Measurements from ENCODE around the gene PLEKHG4.

The PLEKHG4 gene, protein sequence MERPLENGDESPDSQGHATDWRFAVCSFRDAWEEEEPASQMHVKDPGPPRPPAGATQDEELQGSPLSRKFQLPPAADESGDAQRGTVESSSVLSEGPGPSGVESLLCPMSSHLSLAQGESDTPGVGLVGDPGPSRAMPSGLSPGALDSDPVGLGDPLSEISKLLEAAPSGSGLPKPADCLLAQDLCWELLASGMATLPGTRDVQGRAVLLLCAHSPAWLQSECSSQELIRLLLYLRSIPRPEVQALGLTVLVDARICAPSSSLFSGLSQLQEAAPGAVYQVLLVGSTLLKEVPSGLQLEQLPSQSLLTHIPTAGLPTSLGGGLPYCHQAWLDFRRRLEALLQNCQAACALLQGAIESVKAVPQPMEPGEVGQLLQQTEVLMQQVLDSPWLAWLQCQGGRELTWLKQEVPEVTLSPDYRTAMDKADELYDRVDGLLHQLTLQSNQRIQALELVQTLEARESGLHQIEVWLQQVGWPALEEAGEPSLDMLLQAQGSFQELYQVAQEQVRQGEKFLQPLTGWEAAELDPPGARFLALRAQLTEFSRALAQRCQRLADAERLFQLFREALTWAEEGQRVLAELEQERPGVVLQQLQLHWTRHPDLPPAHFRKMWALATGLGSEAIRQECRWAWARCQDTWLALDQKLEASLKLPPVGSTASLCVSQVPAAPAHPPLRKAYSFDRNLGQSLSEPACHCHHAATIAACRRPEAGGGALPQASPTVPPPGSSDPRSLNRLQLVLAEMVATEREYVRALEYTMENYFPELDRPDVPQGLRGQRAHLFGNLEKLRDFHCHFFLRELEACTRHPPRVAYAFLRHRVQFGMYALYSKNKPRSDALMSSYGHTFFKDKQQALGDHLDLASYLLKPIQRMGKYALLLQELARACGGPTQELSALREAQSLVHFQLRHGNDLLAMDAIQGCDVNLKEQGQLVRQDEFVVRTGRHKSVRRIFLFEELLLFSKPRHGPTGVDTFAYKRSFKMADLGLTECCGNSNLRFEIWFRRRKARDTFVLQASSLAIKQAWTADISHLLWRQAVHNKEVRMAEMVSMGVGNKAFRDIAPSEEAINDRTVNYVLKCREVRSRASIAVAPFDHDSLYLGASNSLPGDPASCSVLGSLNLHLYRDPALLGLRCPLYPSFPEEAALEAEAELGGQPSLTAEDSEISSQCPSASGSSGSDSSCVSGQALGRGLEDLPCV

DNA sequence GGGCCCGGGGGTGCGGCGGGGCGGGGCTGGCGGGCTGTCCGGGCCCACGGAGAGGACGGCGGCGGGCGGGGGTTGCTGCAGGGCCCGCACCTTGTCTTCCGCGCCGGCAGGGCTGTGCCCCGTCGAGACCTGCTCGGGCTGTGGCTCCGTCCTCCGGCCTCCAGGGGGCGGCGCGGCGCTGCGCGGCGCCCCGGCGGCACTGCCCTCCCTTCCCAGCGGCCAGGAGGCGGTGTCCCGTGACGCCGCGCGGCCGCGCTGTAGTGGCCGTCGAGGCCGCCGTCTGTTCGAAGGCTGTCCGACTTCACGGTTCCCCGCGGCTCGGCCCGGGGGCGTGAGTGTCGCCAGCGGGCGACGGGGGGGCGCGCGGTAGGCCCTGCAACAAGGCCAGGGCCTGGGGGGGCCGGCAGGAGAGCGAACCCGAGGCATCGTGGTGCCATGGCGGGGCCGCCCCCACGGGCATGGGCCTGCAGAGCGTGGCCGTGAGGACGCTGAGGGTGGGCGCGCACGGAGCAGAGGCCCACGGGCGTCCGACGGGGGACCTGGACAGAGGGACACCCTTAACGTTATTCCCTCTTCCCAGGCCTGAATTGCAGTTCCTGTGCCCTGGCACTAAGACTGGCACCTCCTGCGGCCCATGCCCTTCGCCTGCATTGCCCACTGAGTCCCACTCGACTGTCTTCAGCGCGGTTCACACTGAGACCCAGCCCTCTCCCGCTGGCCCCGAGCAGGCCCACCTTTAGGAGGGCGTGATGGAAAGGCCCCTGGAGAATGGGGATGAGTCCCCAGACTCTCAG, at the start of gene PLEKHG4:
TSS of gene PLEKHG4 (plus strand) at position 237 of the 794 bp plus-strand sequence. CDS start at position 750, 513 bp downstream.
- peak; percentile 58 for TF ChIP-seq CTCF (IDR thresholded peaks at IDR 0.05; ENCODE audit: insufficient read depth, missing control alignments)
- FAIRE-seq = no peak
- DNase-seq (ENCODE audit: insufficient read length, low spot score) = peak; percentile 87

- TF ChIP-seq CTCF (IDR thresholded peaks at IDR 0.05; ENCODE audit: insufficient read depth, missing control alignments) = no peak
- DNase-seq (ENCODE audit: insufficient read length, low spot score) (no peak), FAIRE-seq (no peak)
Observed at GRCh38 chr16:67229906-67230808, 49.2 kb upstream of the PLEKHG4 start.

- no peak for TF ChIP-seq CTCF (IDR thresholded peaks at IDR 0.05; ENCODE audit: insufficient read depth, missing control alignments)
- FAIRE-seq = no peak
- no peak for DNase-seq (ENCODE audit: insufficient read length, low spot score)
Observed at GRCh38 chr16:67230809-67231660, 48.3 kb upstream of the PLEKHG4 start.

DNA sequence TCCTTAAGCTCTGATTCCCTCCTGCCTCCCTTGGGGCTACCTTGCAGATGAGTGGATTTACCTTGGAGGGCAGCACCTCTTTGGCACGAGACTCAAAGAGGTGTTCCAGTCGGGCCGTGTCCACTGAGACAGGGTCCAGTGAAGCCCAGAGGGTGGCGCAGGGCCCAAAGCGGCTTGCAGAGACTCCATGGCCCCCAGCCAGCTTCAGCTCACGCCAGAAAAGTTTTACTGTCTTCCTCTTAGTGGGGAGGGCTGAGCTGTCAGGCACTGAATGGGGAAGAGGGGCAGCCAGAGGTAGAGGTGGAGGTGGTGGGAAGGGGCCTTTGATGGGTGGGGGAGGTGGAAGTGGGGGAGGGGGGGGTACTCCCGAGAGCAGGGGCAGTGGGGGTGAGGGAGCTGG, 45.7 kb upstream of the PLEKHG4 start:
- FAIRE-seq (no peak), DNase-seq (ENCODE audit: insufficient read length, low spot score) (no peak)
- TF ChIP-seq CTCF (IDR thresholded peaks at IDR 0.05; ENCODE audit: insufficient read depth, missing control alignments) = no peak

- no peak for TF ChIP-seq CTCF (IDR thresholded peaks at IDR 0.05; ENCODE audit: insufficient read depth, missing control alignments)
- DNase-seq (ENCODE audit: insufficient read length, low spot score) (no peak), FAIRE-seq (no peak)
Observed at GRCh38 chr16:67234180-67234597, 45.1 kb upstream of the PLEKHG4 start.

Measured in D721Med (cell line).